Muscle of arm (tissue), 12 donors: ENCODE measurements around the gene SLC22A1. TPM values are rescaled to one million over a fixed set of nuclear protein-coding genes. Genes with fewer than 3 reads are reported as not detected.

ENCODE experiments used
- DNase-seq: peaks from one replicate; pipeline ENCODE4 v3.0.0-alpha.2; 2013
- polyA plus RNA-seq, 12 donors: library from polyadenylated mRNA; unstranded; fragments of 120-200 nt; gene quantifications; one replicate each; pipeline ENCODE4 v1.2.1, GENCODE V29; 2013; ENCODE audit not compliant: insufficient read length in 12 of 12

Gene SLC22A1
- polyA plus RNA-seq, 12 donors = 0.46 to 2.1 (median 0.80) TPM; not detected in 2

DNA sequence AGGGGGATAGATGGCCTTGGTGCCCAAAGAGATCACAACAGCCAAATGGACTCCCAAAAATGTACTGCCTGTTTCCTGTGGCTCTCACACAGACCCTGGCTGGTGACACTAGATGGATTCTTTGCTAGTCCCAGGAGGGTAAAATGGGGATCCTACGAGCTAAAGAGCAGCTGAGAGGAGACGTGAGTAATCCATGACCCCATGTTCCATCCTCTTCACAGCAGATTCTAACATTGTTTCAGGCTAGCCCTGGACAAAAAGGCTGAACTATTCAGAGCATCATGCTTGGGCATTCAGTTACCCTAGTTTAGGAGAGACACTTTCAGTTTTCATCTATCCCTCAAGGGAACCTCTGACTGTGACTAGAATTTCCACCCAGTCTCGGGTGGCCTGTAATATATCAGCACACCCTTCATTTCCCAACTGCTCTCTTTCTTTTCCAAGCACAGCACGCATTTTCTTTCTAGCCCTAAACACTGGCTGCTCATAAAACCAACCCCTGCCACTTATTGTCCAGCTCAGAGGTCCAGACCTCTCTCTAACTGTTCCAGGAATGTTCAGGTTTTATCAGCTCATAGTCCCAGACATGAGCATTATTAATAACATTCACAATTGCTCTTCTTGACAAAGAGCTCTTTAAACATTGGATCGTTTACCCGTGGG lies 48.5 kb downstream of the SLC22A1 start:
- no peak for DNase-seq

DNA sequence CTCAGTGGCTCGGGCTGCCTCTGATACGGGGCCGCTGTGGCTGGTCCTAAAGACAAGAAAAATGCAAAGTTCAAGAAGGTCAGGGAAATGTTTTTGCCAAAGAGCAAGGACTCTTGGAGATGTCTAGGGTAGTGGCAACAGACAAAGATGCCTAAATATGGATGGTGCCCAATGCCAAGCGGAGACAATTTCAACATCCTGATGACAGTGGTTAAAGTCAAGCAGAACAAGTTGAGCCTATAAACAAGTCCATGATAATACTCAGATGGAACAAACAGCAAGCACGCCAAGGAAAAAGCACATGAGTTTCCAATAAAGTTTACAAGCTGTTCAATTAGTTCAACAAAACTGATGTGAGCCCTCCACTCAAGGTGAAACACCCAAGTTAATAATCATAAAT lies 51.1 kb downstream of the SLC22A1 start:
- DNase-seq = no peak

DNA sequence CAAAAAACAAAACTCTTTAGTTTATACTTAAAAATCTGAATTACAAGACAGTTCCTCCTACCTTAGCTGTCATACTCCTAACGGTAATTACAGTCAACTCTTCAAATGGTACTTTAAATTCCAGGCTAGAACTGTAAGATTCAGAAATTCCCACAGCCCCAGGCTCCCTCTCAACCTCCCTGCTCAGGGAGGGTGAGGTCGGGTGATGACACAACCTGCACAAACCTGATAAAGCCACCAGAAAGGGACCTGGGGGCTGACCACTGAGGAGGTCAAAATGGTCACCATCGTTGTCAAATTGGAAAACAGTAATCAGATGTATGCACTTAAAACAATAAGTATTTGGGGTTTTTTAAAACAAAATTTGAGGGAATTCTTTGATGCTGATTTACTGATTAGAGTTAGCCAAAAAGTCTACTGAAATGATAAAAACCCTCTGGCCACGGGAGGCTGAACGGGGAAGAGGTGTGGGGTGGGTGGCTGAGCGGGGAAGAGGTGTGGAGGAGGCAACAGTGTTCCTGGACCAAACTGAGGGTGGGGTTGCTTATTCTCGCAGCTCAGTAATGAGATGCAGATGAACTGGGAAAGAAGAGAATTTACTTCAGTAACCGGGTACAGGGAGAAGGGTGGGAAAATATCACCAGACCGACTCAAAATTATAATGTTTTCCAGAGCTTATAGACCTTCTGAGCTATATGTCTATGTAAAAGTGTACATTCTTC lies 52.4 kb downstream of the SLC22A1 start:
- DNase-seq = no peak

DNA sequence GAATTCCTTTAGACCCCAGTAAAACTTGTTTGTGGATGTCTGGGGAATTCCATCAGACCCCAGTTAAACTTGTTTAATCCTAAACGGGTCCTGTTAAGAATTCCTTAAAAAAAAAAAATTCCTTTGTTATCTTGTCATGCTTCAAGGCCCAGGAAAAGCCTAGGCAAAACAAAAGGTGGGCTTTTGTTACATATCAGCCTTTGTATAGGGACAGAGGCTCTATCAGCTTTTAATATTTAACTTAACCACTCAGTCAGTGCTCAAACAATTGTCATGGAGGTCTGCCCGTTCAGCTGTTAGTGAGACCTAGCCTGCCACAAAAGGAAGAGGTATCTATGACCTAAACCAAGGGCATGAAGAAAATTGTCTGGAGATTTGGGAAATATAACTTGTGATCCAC lies 53.1 kb downstream of the SLC22A1 start:
- no peak for DNase-seq

DNA sequence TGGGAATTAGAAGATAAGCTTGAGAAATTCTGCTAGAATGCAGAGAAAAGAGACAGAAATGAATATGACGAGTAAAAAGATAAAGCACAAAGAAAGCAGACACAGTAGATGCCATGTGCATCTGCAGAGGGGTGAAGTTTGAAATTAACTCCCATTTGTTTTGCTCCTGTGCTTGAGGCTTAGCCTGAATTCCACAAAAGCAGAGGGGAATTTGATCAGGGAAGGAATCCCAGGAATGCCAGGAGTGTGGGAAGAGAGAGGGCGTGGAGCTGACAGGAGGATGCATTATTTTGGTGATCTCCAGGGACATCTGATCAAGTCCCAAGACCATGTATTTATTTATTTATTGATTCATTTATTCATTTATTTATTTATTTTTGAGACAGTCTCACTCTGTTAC lies 55.6 kb downstream of the SLC22A1 start:
- DNase-seq = no peak

DNA sequence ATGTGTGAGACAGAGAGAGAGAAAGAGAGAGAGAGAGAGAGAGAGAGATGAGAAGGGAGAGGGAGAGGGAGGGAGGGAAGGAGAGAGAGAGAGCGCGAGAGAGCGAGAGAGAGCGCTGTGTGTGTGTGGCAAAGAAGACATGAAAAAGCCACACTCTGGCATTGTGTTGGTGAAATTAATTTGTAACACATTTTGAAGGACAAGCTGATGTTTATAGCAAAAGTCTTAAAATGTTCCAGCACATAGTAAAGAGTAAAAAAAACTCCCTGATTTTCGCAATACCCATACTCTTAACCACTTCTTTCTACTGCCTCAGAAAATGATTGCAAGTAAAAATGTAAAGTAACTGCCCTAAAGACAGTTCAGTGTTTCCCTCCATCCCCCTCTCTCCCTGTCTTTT lies 56.7 kb downstream of the SLC22A1 start:
- no peak for DNase-seq

DNA sequence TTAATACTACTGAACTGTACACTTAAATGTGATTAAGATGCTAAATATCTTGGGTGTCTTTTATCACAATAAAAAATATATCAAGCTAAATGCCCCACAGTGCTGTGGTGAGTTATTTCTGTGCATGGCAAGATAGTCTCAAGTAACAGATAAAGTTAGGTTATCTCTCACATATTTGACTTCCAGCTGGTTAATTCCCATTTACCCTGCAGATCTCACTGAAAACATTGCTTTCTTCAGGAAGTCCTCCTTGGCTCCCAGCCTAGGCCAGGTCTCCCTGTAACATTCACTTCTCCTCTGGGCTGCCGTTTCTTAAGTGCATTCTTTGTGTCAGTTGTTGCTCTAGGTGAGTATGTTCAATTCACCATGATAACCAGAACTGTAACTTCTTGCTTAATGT lies 59.1 kb downstream of the SLC22A1 start:
- DNase-seq = no peak

DNA sequence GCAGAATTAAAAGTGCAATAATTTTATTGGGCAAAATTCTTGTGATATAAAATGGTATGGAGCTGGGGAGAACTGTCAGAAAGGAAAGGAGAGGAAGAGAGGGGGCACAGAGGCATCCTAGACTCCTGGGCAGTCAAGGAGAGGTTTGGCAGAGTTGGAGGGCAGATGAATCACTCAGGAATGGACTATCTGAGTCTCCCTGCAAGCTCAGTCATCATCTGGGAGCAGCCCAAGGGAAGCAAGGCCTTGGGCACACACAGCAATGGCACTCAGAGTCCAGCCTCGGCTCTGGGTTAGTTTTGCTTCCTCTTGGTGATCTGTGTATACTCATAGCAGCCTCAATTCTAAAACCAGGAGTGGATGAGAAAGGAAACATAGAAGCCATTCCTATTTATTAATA lies 67.2 kb downstream of the SLC22A1 start:
- DNase-seq = no peak

DNA sequence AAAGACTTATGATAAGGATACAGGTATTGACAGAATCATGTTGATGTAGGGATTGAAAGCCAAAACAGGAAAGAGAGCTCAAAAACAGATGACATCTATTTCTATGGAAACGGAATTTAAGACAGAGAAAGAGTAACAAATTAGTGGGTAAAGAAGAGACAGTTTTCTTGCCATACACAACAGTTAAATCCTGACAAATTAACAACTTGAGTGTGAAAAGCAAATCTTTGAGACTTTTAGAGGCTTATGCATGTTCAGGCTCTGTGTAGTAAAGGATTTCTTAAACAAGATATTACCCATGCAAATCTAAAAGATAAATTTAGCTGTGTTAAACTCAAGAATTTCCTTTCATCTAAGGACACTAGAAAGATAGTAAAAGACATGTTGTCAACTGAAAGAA lies 68.5 kb downstream of the SLC22A1 start:
- DNase-seq = no peak

DNA sequence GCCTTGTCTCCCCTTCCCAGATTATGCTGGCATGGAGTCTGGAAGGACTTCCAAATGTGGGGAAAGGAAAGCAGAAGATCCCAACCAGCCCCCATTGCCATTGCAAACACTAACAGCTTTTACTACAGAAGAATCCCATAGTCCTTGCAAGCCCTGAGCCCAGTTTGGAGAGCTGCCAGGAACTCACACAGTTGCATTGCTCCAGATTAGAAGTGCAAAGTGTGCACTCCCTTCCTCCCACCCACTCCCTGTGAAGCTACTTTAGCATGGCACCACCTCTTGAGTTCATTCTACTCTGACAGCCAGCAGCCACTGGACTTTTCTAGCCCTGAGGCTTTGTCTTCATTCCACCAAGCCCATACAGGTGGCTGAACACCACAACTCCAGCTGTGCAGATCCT lies 69.4 kb downstream of the SLC22A1 start:
- DNase-seq = no peak

DNA sequence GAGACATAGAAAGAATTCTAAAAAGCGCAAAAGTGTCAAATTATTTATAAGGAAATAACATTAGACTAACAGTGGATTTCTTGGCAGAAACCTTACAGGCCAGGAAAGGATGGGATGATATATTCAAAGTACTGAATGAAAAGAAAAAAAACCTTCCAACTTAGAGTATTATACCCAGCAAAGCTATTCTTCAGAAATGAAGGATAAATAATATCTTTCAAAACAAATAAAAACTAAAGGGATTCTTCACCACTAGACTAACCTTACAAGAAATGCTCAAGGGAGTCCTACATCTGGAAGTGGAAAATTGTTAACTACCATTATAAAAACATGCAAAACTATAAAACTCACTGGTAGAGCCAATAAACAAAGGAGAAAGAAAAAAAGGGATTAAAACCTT lies 71.2 kb downstream of the SLC22A1 start:
- no peak for DNase-seq

DNA sequence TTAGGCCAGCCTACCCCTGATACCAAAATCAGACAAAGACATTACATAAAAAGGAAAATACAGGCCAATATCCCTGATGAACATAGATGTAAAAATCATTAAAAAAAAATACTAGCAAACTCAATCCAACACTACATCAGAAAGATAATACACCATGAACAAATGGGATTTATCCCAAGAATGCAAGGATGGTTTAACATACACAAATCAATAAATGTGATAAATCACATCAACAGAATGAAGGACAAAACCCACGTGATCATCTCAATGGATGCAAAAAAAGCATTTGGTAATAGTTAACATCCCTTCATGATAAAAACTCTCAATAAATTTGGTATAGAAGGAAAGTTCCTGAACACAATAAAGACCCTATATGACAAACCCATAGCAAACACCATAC lies 73.2 kb downstream of the SLC22A1 start:
- DNase-seq = no peak

DNA sequence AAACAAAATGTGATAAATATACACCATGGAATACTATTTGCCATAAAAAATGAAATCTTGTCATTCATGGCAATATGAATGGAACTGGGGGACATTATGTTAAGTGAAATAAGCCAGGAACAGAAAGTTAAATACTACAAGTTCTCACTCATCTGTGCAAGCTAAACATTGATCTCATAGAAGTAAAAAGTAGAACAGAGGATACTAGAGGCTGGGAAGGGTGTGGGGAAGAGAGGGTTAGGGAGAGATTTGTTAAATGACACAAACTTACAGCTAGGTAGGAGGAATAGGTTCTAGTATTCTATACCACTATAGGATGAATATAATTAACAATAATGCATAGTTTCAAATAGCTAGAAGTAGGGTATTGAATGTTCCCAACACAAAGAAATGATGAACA lies 76.0 kb downstream of the SLC22A1 start:
- no peak for DNase-seq

DNA sequence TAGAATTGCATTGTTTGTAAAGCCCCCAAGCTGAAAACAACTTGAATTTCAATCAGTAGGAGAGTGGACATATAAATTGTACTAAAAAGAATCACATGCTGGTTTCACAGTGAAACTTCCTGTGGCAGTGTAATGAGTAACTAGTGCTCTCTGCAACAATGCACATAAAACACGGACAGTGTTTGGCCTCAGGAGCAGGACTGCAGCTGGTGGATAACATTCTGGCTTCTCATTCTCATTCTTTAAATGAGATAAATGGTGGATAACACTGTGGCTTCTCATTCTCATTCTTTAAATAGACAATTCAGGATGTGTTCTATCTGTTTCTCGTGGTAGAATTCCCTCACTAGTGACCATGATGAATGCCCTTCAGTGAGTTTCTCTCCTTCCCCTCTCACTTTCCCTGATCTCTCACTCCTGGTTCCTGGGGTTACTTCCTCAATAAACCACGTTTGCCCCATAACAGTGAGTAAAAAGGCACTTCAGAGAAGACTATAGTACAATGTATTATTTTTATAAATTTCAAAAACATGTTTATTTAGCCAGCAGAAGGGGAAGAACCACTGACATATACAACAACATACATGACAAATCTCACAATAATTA lies 77.1 kb downstream of the SLC22A1 start:
- no peak for DNase-seq

DNA sequence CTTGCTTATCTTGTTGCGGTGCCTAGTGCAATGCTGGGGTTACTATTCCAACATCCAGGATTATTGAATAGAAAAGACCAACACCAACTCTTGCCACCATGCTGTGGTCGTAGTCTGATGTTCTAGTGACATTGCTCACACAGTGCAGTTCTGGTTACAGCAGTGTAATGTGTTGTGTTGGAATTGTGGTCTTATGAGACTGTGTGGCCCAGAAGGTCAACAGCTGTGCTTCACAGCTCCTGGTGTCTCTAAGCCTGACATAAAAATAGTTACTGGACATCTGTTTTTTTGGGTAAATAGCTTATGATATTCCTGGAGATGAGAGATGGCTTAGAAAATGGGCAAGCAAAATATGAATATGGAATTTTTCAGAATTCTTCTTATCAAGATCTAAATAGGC lies 79.4 kb downstream of the SLC22A1 start:
- DNase-seq = no peak

DNA sequence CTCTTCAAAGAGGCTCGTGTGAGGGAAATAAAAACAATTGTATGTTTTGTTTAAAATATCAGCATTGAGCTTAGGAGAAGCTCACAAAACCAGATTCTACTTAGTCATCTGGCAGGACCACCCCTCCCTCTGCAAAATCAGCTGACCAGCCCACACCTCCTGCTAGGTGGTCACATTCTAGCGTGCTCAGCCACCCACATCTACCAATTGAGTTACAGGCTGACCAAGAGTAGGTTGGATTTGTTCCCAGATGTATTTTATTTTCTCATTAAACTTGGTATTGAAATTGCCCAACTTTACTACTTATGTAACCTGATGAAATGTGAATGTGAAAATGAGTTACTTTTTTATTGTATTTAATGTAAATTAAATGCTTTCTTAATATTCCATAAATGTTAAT lies 80.8 kb downstream of the SLC22A1 start:
- DNase-seq = no peak

DNA sequence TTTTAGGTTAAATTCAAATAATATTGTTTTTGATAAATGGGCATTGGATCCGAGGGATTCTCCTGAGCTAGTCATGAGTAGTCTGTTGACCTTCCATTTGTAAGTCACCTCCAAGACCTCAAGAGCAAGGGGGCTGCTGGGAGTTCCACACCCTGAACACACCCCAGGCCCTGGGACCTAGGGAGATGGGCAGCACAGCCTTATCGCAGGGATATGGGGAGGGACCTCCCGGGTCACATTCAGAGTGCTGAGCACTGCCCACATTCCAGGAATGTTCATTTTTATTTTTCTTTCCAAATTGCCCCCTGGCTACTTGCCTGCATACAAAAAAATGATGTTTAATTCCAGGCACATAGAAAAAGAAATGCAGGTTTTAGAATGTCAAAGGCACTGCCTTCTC lies 81.5 kb downstream of the SLC22A1 start:
- DNase-seq = no peak

DNA sequence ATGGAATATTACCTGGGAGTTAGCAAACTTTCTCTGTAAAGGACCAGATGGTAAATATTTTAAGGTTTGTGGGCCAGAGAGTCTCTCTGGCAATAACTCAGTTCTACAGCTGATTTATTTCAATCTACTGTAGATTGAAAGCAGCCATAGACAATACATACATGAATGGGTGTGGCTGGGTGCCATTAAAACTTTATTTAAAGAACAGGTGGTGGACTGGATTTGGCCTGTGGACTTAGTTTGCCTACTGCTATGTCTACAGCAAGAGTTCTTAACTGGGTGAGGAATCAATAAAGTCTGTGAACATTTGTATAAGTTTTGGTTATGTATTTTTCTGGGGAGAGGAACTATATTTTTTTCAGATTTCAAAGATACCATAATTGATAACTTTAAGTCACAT lies 81.9 kb downstream of the SLC22A1 start:
- DNase-seq = no peak

DNA sequence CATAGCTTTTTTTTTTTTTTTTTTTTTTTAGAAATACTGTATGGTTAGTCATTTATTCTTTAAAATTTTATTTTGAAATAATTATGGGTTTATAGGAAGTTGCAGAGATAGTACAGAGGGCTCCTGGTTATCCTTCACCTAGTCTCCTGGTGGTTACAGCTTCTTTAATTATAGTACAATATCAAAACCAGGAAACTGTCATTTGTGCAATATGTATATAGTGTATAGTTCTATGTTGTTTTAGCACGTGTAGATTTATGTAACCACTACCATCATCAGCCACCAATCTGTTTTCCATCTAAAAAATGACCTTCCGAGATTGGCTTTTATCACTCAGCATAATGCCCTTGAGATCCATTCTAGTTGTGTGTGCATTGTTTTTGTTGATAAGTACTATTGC lies 82.3 kb downstream of the SLC22A1 start:
- no peak for DNase-seq

DNA sequence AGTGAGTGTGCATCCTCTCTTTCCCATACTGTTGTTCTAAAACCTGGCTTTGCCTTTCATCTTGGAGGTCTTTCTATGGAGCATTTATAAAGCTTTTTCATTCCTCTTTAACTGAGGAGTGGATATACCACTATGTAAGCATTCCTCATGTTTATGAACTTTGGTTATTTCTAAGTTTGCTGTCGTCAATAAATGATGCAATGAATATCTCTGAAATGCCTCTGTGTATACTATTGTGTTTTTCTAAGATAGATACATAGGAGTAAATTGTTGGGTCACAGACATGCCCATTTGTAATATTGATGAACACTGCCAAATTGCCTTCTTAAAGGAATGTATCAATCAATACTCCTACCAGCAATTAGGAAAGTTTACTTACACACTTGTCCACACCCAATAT lies 83.1 kb downstream of the SLC22A1 start:
- no peak for DNase-seq

DNA sequence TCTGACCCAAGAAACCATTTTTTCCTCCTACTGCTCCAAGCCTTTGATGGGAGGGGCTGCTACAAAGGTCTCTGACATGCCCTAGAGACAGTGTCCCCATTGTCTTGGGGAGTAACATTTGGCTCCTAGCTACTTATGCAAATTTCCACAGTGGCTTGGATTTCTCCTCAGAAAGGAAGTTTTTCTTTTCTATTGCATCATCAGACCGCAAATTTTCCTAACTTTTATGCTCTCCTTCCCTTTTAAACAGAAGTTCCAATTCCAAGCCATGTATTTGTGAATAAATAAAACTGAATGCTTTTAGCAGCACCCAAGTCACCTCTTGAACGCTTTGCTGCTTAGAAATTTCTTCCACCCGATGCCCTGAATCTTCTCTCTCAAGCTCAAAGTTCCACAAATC lies 86.0 kb downstream of the SLC22A1 start:
- no peak for DNase-seq
